GM21390 (cell line): Measurements from ENCODE around the gene LAMC3.
"Not testable (repeated sequence)": the region's sequence is repeated elsewhere in the genome, so short reads cannot be mapped to it uniquely, and the experiment has no call there.

Source experiments
- ATAC-seq: cut with Tn5 transposase; IDR thresholded peaks from one replicate; pipeline ENCODE4 v1.9.1; 2021; ENCODE audit not compliant: unreplicated experiment

Gene LAMC3

GRCh38 chr9:130990978-130991777 is 17.8 kb upstream of the LAMC3 start:
- ATAC-seq: no peak

DNA sequence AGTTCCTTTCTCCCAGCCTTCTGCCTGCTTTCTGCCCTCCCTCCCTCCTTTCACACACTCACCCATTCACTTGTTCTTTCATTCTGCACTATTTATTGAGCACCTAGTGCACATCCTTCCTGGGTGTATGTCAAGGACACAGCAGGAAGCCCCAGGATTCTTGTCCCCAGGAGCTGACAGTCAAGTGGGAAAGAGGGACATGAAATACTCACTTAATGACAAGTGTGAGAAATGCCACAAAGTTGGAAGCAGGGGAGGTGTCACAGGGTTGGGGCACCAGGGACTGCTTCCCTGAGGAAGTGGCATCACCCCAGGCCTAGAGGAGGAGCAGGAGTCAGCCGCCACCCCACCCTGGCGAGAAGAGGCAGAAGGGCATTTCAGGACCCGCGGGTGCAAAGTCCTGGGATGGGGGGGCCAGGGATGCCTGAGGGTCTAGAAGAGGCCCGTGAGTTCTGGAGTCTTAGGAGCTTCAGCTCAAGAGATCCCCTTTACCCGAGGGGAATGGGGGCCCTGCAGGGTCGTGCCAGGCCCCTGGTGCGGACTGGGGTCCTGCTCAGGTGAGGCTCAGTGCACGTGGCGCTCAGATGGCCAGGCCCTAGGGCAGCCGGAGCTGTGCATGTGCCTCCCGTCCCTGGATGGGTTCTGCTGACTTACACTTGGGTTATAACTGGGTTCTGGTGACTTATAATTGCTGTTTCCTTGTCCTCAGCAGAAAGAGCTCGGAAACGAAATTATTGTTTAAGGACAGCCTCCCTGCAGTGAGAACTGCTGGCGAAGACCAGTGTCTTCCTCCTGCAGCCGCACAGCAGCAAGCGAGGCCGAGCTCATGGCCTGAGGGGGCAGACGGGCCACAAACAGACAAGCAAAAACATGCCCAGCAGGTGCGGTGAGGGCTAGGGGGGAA is 16.9 kb upstream of the LAMC3 start:
- ATAC-seq: no peak

- no peak for ATAC-seq
These were observed 16.3 kb upstream of the LAMC3 start for GRCh38 chr9:130992682-130993032.

GRCh38 chr9:130993303-130994030 is 15.5 kb upstream of the LAMC3 start:
- ATAC-seq: no peak

DNA sequence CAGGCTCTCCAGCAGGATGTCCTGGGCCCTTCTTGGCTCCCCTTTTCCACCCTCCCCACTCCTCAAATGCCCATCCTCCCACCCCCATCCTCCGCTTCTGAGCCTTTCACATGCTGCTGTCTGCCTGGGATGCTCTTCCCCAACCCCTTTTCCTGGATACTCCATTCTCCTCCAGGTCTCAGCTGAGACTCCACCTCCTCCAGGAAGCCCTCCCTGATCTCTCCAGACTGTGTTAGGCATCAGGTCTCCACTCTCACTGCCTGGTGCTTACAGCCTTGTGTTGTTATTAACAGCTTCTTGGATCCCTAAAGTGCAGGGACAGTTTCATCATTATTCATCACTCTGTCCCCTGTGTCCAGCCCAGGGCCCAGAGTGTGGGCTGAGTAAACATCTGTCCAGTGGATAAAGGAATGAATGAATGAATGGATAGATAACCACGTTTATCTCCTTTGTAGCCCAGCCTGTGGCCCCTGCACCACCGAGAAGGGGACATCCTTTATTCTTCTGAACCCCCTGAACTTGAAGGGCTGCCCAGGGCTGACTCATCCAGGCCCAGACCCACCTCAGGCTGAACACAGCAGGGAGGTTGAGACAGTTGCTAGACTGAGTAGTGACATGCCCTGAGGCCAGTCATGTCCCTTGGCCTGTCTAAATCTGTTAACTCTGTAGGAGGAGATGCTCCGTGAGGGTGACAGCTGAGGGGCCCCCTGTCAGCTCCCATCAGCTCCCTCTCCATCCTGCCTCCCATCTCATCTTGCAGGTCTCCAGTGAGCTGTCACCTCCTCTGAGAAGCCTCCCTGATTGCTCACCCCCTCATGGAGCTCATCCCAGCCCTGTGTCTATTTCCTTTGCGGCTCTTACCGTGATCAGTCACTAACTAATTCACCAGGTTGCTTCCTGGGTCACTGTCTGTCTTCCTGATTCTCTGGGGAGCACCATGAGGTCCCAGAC is 14.6 kb upstream of the LAMC3 start:
- ATAC-seq: no peak

DNA sequence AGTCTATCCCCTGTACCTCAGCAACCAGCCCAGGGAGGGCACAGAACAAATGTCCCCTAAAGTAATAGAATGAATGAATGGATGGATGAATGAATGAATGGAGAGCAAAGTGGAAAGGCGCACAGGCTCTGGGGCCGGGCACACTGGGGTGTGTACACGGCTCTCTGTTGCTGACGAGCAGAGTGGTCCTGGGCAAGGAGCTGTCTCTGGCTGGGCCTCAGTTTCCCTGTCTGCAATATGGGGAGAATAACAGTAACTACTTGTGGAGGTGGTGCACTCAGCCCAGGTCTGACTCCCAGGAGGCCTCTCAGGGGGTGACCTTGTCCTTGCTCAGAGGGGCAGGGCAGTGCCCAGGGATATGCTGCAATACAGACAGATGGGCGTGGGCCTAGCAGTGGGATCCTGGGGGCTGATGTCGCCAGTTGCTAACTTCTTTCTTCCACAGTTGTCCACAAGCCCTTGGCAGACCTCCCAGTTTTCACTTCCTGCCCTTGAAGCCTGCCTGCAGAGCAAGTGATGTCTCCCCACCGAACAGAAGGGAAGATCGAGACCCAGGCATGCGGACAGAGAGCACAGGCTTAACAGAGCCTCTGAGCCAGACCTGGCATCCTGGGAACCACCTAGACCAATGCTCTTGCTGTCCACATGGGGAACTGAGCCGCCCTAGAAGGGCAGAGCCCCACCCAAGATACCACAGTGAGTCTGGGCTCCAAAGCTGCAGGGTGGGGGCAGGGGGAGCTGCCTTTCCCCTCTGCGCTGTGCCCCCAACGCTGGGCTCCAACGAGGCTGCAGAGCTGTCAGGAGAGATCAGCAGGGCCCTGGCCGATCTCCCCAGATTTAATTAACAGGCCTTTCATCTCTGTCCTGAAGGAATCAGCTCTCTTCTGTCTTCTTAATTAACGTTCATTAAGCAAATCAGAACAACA is 13.6 kb upstream of the LAMC3 start:
- no peak for ATAC-seq

- no peak for ATAC-seq
These were observed 12.8 kb upstream of the LAMC3 start for GRCh38 chr9:130996205-130996604.

GRCh38 chr9:130996676-130997394 is 12.1 kb upstream of the LAMC3 start:
- ATAC-seq: no peak

DNA sequence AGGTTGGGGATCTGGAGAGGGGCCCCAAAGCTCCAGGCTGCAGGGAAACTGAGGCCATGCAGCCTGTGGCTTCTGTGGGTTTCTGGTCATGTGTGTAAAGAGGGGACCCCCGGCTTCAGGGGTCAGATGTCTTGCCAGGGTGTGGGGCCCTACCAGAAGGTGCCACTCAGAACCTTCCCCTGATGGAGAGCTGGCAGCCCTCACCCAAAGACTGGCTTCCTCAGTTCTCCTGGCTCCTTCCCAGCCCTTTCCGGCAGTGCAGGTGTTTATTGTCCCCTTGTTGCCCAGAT is 11.6 kb upstream of the LAMC3 start:
- ATAC-seq: no peak

DNA sequence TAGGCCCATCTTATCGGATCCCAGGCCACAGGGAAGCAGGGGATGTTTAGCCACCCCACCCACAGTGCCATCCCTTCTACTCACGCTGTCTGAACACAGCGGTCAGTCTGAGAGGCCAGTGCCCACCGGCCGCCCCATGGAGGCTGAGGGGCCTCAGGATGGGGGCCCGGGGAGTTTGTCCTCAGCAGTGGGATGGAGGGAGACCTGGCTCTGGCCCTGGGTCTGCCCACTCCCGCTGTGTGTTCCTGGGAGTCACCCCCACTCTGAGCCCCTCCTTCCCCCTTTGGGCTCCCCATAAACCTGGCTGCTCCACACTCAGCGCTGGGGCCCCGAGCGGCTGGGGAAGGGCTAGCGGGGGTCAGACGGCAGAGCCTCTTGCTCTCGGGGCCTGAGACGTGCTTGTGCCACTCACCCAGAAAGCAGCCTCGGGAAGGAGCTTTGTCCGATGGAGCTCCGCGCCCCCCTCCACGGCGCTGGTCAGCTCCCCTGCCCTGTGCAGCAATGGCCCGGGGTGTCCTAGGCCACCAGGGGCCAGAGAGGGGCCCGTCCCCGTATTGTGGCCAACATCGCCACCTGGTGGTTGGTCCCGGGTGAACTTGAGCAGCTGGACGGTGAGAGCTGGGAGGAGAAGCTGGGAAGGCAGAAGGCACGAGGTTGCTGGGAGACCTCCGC is 10.9 kb upstream of the LAMC3 start:
- ATAC-seq: no peak

- ATAC-seq: no peak
These were observed 10.3 kb upstream of the LAMC3 start for GRCh38 chr9:130998597-130999244.

- ATAC-seq: no peak
These were observed 9.7 kb upstream of the LAMC3 start for GRCh38 chr9:130999245-130999623.

DNA sequence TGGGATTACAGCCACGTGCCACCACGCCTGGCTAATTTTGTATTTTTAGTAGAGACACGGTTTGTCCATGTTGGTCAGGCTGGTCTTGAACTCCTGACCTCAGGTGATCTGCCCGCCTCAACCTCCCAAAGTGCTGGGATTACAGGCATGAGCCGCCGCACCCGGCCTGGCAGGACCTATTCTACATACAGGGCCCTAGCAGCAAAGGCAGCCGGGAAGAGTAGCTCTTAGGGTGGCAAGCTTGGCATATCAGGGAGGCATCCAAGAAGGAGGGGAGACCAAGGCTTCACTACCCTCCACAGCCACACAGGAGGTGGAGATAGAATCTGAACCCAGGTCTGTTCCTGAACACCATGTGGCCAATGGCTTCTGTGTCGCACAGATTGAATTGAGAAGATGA is 8.4 kb upstream of the LAMC3 start:
- not testable (repeated sequence) for ATAC-seq

GRCh38 chr9:131001021-131001420 is 8.0 kb upstream of the LAMC3 start:
- ATAC-seq: no peak

GRCh38 chr9:131001990-131002389 is 7.0 kb upstream of the LAMC3 start:
- no peak for ATAC-seq

DNA sequence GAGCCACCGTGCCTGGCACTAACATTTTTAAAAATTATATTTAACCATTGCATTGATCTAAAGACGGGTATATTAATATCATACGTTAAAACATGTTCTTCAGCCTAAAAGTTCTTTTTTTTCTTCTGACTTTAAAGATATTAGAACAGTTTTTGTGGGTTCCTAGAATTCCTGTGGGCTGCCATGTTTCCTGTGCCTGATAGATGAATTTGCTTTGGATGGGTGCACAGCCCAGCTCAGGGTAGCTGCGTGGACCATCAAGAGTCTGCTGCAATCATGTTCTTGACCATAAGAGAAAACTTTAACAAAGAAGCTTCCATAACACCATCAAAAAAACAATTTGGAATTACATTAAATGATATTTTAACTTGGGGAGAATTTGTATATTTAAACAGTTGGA is 2.4 kb upstream of the LAMC3 start:
- no peak for ATAC-seq

- no peak for ATAC-seq
These were observed 888 bp upstream of the LAMC3 start for GRCh38 chr9:131008086-131008485.

DNA sequence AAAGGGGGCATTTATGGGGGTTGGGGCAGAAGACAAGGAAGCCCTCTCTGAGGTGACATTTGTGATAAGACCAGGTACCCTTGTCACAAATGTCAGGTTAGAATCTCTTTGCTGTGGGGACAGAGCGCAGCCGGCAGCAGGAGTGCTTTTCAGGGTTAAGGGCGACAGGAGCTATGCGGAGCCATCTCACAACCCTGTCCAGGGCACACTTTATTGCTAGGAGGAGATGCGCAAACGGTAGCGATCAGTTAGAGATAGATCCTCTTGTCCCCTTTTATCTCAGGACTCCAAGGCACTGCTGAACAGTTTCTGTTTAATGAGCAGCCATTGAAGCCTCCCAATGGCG is 438 bp upstream of the LAMC3 start:
- ATAC-seq: no peak
